Activated naive CD4-positive, alpha-beta T cell treated with anti-CD3 and anti-CD28 coated beads, Interleukin-2, amount 50 U/mL, for 72 hours (primary cell): ENCODE results near the gene ENAH. TPM values are rescaled to one million over a fixed set of nuclear protein-coding genes. Genes with fewer than 3 reads are reported as not detected.
"Not testable (repeated sequence)": the region's sequence is repeated elsewhere in the genome, so short reads cannot be mapped to it uniquely, and the experiment has no call there.

Source experiments
- ATAC-seq, 2 donors: fragments of 150-1000 bp; cut with Tn5 transposase; 2 replicates each; pipeline ENCODE4 v1.10.0; 2021; ENCODE audit warnings: mild to moderate bottlenecking in 2 of 2, moderate library complexity in 2 of 2
- DNase-seq, 2 donors: peaks; one replicate each; pipeline ENCODE4 v3.0.0; 2021 to 2022; ENCODE audit warnings: low spot score in 2 of 2
- H3K27ac Mint-ChIP-seq, 2 donors: one replicate each; pipeline ENCODE4 v1.8.0; 2022; ENCODE audit warnings: mild to moderate bottlenecking in 2 of 2, mixed read lengths in 2 of 2
- H3K36me3 Mint-ChIP-seq, 2 donors: one replicate each; pipeline ENCODE4 v1.8.0; 2022; ENCODE audit warnings: mixed read lengths in 2 of 2
- H3K9me3 Mint-ChIP-seq, 2 donors: one replicate each; pipeline ENCODE4 v1.8.0; 2022; ENCODE audit warnings: mixed read lengths in 2 of 2
- total RNA-seq, 2 donors: library from RNA; stranded (reverse); gene quantifications; one replicate each; pipeline ENCODE4 v1.2.3, GENCODE V29; 2022

The ENAH gene
- total RNA-seq, 2 donors from 2014 or later = 0.09 to 0.89 TPM

- H3K27ac Mint-ChIP-seq = no peak overlapping the region
Measured at GRCh38 chr1:225483818-225484656, 168.9 kb downstream of the ENAH start.

GRCh38 chr1:225482421-225482950, 170.4 kb downstream of the ENAH start:
- H3K36me3 Mint-ChIP-seq = peaks cover 0 to 6% of the 10 kb centered on the region in 2 donors
- DNase-seq = no peak
- no peak overlapping the region for H3K27ac Mint-ChIP-seq
- no peak for ATAC-seq
- no peaks in the 10 kb centered on the region for H3K9me3 Mint-ChIP-seq

More at GRCh38 chr1:225483818-225484656, 168.9 kb downstream of the ENAH start:
- DNase-seq = no peak
- H3K9me3 Mint-ChIP-seq = no peaks in the 10 kb centered on the region
- ATAC-seq = no peak
- no peaks in the 10 kb centered on the region for H3K36me3 Mint-ChIP-seq

- Mint-ChIP-seq H3K27ac (no peak overlapping the region), H3K36me3 (peaks cover 0 to 6% of the 10 kb centered on the region in 2 donors), H3K9me3 (no peaks in the 10 kb centered on the region)
- ATAC-seq = no peak
- no peak for DNase-seq
Measured at GRCh38 chr1:225481738-225482137, 171.2 kb downstream of the ENAH start.

DNA sequence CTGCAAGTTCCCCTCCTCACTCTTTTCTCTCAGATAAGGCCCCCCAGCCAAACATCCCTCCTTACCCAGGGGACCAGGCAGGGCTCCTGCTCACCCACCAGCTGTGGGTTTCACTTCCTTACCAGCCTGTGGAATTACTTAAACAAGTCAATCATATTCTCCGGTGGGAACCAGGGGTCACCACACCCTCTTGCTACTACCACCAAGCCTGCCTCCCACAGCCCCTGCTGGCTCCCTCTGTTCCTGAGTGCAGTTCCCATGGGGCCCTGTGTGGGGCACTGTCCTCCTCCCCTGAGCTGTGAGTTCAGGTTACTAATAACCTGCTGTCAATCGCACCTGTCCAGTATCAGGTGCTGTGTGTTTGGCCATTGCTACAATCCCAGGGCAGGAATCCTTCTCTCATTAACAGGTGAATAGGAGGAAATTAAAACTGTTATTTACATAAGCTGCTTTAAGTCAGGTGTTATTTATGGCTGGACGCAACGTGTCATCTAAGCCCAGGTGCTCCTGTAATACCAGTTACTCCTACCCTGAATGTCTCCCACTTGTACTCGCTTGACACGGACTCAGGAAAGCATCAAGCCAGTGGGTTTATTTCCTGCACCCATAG, 172.0 kb downstream of the ENAH start:
- peak; percentile 58 to 79 for ATAC-seq
- Mint-ChIP-seq H3K27ac (no peak overlapping the region), H3K9me3 (no peaks in the 10 kb centered on the region), H3K36me3 (peaks cover 0 to 6% of the 10 kb centered on the region in 2 donors)
- DNase-seq = peak in 1 of 2 donors; percentile 71

DNA sequence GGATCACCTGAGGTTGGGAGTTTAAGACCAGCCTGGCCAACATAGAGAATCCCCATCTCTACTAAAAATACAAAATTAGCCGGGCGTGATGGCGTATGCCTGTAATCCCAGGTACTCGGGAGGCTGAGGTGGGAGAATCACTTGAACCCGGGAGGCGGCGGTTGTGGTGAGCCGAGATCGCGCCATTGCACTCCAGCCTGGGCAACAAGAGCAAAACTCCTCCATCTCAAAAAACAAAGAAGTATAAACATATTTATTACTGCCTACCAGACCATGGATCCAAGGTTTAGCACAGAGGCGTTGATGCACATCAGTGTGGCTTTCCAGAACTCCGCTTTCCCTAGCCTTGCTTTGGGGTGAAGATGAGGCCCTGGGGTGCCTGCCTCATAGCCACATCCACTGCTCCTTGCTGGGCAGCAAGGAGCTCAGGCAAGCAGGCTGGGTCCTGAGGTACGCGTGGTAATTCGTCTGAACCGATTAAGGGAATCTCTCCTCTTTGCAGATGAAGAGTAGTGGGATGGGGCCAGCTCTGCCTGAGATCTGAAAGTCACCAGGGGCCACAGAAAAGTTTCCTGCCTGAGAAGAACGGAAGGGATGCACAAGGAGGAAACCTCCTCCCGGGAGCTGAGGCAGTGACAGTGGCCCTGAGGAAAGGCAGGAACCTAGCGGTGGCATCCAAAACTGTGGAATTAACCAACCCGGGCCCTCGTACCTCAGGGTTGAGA, 172.8 kb downstream of the ENAH start:
- Mint-ChIP-seq H3K27ac (no peak overlapping the region), H3K36me3 (peaks cover 0 to 6% of the 10 kb centered on the region in 2 donors), H3K9me3 (no peaks in the 10 kb centered on the region)
- ATAC-seq = no peak
- DNase-seq = no peak

GRCh38 chr1:225479341-225479740, 173.6 kb downstream of the ENAH start:
- DNase-seq = no peak
- Mint-ChIP-seq H3K36me3 (peaks cover 0 to 6% of the 10 kb centered on the region in 2 donors), H3K27ac (peak overlapping the region in 1 of 2 donors; percentile 40), H3K9me3 (no peaks in the 10 kb centered on the region)
- ATAC-seq = no peak

- DNase-seq (no peak), ATAC-seq (no peak)
- H3K9me3 Mint-ChIP-seq = no peaks in the 10 kb centered on the region
- H3K36me3 Mint-ChIP-seq = peaks cover 0 to 6% of the 10 kb centered on the region in 2 donors
- H3K27ac Mint-ChIP-seq = peak overlapping the region in 1 of 2 donors; percentile 27
Measured at GRCh38 chr1:225477296-225477911, 175.5 kb downstream of the ENAH start.

DNA sequence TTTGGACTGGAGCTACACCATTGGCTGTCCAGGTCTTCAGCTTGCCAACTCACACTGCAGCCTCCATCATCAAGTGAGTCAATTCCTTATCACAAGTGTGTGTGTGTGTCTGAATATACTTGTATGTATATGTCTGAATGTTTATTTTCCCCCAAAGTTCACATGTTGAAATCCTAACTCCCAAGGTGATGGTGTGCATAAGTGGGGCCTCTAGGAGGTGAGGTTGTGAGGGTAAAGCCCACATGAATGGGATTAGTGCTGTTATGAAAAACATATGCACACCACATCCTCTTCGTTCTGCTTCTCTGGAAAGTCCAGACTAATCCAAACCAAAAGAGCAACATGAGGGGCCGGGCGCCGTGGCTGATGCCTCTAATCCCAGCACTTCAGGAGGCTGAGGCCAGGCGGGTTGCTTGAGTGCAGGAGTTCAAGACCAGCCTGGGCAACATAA, 176.4 kb downstream of the ENAH start:
- ATAC-seq = peak; percentile 35 to 50
- no peak for DNase-seq
- peaks cover 0 to 6% of the 10 kb centered on the region in 2 donors for H3K36me3 Mint-ChIP-seq
- H3K27ac Mint-ChIP-seq = peak overlapping the region in 1 of 2 donors; percentile 27
- H3K9me3 Mint-ChIP-seq = no peaks in the 10 kb centered on the region

- H3K36me3 Mint-ChIP-seq = peaks cover 0 to 6% of the 10 kb centered on the region in 2 donors
- no peaks in the 10 kb centered on the region for H3K9me3 Mint-ChIP-seq
- DNase-seq (no peak), ATAC-seq (no peak)
- H3K27ac Mint-ChIP-seq = no peak overlapping the region
Measured at GRCh38 chr1:225476100-225476511, 176.8 kb downstream of the ENAH start.

DNA sequence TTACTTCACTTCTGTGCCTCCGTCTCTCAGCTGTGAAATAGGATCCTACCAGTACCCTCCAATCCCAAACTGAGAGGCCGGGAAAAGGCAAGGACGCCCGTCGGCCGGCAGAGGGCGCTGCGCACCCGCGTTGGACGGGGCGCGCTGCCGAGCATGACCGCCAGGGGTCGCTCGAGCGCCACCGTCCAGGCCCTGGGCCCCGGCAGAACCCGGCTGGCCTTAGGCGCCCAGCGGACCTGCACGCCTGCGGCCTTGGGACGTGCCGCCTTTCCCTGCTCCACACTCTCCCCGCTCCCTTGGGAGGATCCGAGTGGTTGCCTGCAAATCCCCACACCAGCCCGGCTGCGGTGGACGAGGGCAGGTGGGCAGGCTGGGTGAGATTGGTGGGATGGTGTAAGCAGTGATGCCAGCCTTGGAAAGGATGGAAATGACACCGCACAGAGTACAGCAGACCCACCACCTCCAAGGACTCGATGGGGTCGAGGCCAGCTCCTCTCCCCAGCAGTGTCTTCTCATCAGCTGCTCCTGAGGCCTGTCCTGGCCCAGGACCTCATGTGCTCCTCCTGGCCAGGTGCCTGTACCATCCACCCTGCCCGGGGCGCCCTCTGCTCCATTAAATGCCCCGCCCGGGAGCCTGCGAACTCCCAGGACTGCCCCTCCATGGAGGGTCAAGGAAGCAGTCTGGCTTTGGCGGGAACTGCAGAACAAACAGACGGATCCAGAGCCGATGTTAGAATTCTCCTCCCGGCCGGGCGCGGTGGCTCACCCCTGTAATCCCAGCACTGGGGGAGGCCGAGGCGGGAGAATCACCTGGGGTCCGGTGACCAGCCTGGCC, 177.7 kb downstream of the ENAH start:
- DNase-seq = peak; percentile 79 to 87
- peak; percentile 77 to 81 for ATAC-seq
- H3K9me3 Mint-ChIP-seq = no peaks in the 10 kb centered on the region
- H3K36me3 Mint-ChIP-seq = peaks cover 0 to 6% of the 10 kb centered on the region in 2 donors
- no peak overlapping the region for H3K27ac Mint-ChIP-seq

- DNase-seq (no peak), ATAC-seq (no peak)
- Mint-ChIP-seq H3K36me3 (peaks cover 0 to 6% of the 10 kb centered on the region in 2 donors), H3K9me3 (no peaks in the 10 kb centered on the region), H3K27ac (no peak overlapping the region)
Measured at GRCh38 chr1:225474439-225474985, 178.4 kb downstream of the ENAH start.

- not testable (repeated sequence) for DNase-seq, H3K9me3 Mint-ChIP-seq, ATAC-seq, H3K36me3 Mint-ChIP-seq
- H3K27ac Mint-ChIP-seq = peak overlapping the region in 1 of 2 donors; percentile 88
Measured at GRCh38 chr1:225473676-225474438, 179.1 kb downstream of the ENAH start.

GRCh38 chr1:225473266-225473665, 179.7 kb downstream of the ENAH start:
- H3K27ac Mint-ChIP-seq = peak overlapping the region in 1 of 2 donors; percentile 88
- not testable (repeated sequence) for H3K36me3 Mint-ChIP-seq, ATAC-seq, H3K9me3 Mint-ChIP-seq, DNase-seq

GRCh38 chr1:225471453-225472301, 181.2 kb downstream of the ENAH start:
- no peak for DNase-seq
- no peaks in the 10 kb centered on the region for H3K9me3 Mint-ChIP-seq
- no peak for ATAC-seq
- no peak overlapping the region for H3K27ac Mint-ChIP-seq
- H3K36me3 Mint-ChIP-seq = no peaks in the 10 kb centered on the region
